SH-SY5Y (cell line): ENCODE measurements around the gene AFG1L.

Experiments used
- GATA2 ChIP-seq: IDR thresholded peaks from 2 replicates; pipeline ENCODE4 v1.6.1; 2011; ENCODE audit warnings: mild to moderate bottlenecking, low read depth, low read length
- GATA3 ChIP-seq: IDR thresholded peaks from 2 replicates; pipeline ENCODE4 v1.6.1; 2011; ENCODE audit warnings: low read depth, mild to moderate bottlenecking, low read length, moderate library complexity

DNA sequence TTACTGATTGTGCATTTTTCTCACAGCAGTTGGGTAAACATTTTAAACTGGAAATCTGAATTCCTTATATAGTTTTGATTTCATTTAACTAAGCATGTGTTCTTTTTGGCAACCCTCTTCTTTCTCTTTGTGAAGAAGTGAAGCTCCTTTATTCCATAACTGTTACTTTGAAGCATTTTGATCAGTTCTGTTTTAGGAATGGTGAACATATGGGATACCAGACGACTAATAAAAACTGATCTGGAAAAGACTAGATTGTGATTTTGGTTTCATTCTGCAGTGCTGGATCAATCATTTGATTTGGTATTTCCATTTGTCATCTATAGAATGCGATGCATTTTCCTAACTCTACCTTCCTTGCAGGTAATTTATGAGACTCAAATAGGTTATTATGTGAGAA, 9.8 kb downstream of the AFG1L start:
- TF ChIP-seq GATA3 (no peak), GATA2 (no peak)
